ENCODE measurements around the gene TRIM66. TPM values are rescaled to one million over a fixed set of nuclear protein-coding genes. Genes with fewer than 3 reads are reported as not detected.

The TRIM66 gene
- total and polyA plus RNA-seq, 5 donors from 2014 or later: 0.33 to 16.0 (median 0.66) TPM

DNA sequence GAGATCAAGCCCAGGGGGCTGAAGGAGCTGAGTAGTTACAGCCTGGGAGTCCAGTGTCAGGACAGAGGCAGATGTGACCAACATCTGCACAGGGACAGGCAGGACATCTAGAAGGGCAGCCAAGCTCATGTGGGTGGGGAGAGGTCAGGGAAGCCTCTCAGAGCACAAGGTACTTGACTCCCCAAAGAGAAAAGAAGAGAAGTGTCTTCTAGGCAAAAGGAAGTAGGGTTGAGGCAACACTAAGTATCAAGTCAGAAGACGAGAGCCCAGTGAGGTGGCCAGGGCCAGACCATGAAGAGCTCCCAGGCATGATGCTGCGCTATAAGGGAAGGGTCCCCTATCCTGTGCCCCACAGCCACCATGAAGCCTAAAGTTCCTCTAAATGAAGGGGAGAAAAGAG, 21.7 kb upstream of the TRIM66 start:
- no peaks in the 10 kb centered on the region for H3K27me3 ChIP-seq (ENCODE audit: control insufficient read depth, insufficient read depth, low read length)
- DNase-seq: no peak
- H3K36me3 ChIP-seq (ENCODE audit: control insufficient read depth, insufficient read depth, low read length): no peaks in the 10 kb centered on the region
- no peaks in the 10 kb centered on the region for H3K4me1 ChIP-seq (ENCODE audit: control insufficient read depth, insufficient read depth, low read length, poor library complexity, severe bottlenecking)
- no peak overlapping the region for H3K27ac ChIP-seq (ENCODE audit: insufficient read depth, low read length, poor library complexity, severe bottlenecking)
- H3K9me3 ChIP-seq (ENCODE audit: control insufficient read depth in 2 of 2, low read length in 2 of 2): no peaks in the 10 kb centered on the region
- no peaks in the 10 kb centered on the region for H3K27me3 Mint-ChIP-seq
- peaks cover 4% of the 10 kb centered on the region for H3K36me3 Mint-ChIP-seq
- ATAC-seq (ENCODE audit: low read depth in 2 of 2): no peak
- H3K27ac Mint-ChIP-seq: peak overlapping the region in 1 of 3 donors; percentile 26
- no peak overlapping the region for H3K4me3 Mint-ChIP-seq
- no peak overlapping the region for H3K4me3 ChIP-seq (ENCODE audit: low read depth, low read length)
- H3K4me1 Mint-ChIP-seq: peaks cover 0 to 5% (median 1%) of the 10 kb centered on the region in 4 donors
- H3K9me3 Mint-ChIP-seq: no peaks in the 10 kb centered on the region

DNA sequence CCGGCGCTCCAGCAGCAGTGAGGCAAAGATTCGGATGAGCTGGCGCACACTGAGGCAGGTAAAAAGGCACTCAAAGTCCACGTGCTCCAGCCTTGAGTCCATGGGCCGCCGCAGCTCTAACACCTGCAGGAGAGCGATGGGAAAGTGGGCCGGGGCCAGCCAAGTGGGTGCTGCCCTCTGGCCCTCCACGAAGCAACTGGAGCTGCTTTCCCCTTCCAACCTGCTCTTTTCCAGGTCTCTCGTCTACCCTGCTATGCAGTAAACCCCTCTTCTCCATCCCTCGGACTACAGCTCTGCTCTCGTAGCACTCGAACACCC, 20.1 kb upstream of the TRIM66 start:
- no peaks in the 10 kb centered on the region for H3K36me3 ChIP-seq (ENCODE audit: control insufficient read depth, insufficient read depth, low read length)
- Mint-ChIP-seq H3K4me3 (no peak overlapping the region), H3K36me3 (peaks cover 4% of the 10 kb centered on the region), H3K27me3 (no peaks in the 10 kb centered on the region), H3K27ac (no peak overlapping the region), H3K4me1 (peaks cover 0 to 5% (median 1%) of the 10 kb centered on the region in 4 donors), H3K9me3 (no peaks in the 10 kb centered on the region)
- no peak overlapping the region for H3K4me3 ChIP-seq (ENCODE audit: low read depth, low read length)
- DNase-seq (no peak), ATAC-seq (ENCODE audit: low read depth in 2 of 2) (no peak)
- H3K9me3 ChIP-seq (ENCODE audit: control insufficient read depth in 2 of 2, low read length in 2 of 2): no peaks in the 10 kb centered on the region
- no peaks in the 10 kb centered on the region for H3K27me3 ChIP-seq (ENCODE audit: control insufficient read depth, insufficient read depth, low read length)
- H3K27ac ChIP-seq (ENCODE audit: insufficient read depth, low read length, poor library complexity, severe bottlenecking): no peak overlapping the region
- no peaks in the 10 kb centered on the region for H3K4me1 ChIP-seq (ENCODE audit: control insufficient read depth, insufficient read depth, low read length, poor library complexity, severe bottlenecking)

DNA sequence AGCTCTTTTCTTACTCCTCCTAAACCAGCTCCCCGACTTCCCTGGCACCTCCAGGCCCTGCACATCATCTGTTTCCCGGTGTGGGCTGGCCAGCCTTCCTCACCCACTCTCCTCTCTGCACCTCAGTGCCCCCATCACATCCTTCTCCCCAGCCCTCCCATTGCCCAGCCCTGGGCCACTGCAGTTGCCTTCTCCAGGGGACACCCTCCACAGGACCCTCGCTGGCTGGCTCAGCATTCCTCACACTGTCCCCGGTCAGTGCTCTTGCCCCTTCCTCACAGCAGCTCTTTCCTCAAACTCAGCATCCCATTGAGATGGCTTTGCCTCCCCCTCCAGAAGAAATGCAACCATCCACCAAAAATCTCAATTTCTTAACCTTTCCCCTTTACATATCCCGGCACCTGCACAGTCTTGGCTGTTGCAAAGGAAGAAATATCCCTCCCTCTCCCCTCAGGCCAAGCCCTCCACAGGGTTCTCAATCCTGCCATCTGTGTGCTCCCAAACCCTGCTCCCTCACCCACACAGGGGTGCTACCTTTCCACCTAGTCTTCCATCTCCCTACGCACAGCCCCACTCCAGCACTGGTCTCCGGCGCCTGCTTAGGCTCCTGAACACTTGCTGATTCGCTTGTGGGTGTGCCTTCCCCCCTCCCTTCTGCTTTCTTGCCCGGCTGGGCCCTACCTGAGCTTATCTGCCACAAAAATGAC, 19.6 kb upstream of the TRIM66 start:
- Histone ChIP-seq H3K36me3 (ENCODE audit: control insufficient read depth, insufficient read depth, low read length) (no peaks in the 10 kb centered on the region), H3K4me1 (ENCODE audit: control insufficient read depth, insufficient read depth, low read length, poor library complexity, severe bottlenecking) (no peaks in the 10 kb centered on the region), H3K27me3 (ENCODE audit: control insufficient read depth, insufficient read depth, low read length) (no peaks in the 10 kb centered on the region), H3K9me3 (ENCODE audit: control insufficient read depth in 2 of 2, low read length in 2 of 2) (no peaks in the 10 kb centered on the region), H3K27ac (ENCODE audit: insufficient read depth, low read length, poor library complexity, severe bottlenecking) (no peak overlapping the region), H3K4me3 (ENCODE audit: low read depth, low read length) (no peak overlapping the region)
- DNase-seq: no peak
- no peaks in the 10 kb centered on the region for H3K27me3 Mint-ChIP-seq
- H3K4me3 Mint-ChIP-seq: no peak overlapping the region
- H3K36me3 Mint-ChIP-seq: peaks cover 4% of the 10 kb centered on the region
- H3K27ac Mint-ChIP-seq: no peak overlapping the region
- peaks cover 0 to 5% (median 2%) of the 10 kb centered on the region in 4 donors for H3K4me1 Mint-ChIP-seq
- ATAC-seq (ENCODE audit: low read depth in 2 of 2): no peak
- H3K9me3 Mint-ChIP-seq: no peaks in the 10 kb centered on the region

DNA sequence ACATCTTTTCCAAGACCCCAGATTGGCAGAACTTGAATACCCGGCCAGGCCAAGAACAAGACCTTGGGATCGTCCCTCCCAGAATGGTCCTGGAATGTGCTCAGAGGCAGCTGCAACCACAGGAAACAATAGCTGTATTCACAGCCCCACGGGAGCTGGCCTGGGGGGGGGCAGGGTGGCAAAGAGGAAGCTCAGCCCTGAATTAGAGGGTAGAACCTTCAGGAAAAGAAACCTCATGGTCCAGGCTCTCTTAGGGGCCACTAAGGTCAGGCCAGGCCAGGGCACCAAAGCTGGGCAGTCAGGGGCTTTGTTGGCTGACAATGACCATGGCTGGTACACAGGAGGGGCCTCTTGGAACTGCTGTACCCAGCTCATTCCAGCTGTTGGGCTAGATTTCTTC, 17.4 kb upstream of the TRIM66 start:
- no peak overlapping the region for H3K4me3 ChIP-seq (ENCODE audit: low read depth, low read length)
- DNase-seq (no peak), ATAC-seq (ENCODE audit: low read depth in 2 of 2) (no peak)
- no peaks in the 10 kb centered on the region for H3K4me1 ChIP-seq (ENCODE audit: control insufficient read depth, insufficient read depth, low read length, poor library complexity, severe bottlenecking)
- H3K27ac Mint-ChIP-seq: peak overlapping the region in 1 of 3 donors; percentile 64
- H3K4me1 Mint-ChIP-seq: peaks cover 0 to 5% (median 1%) of the 10 kb centered on the region in 4 donors
- H3K27me3 Mint-ChIP-seq: no peaks in the 10 kb centered on the region
- H3K36me3 ChIP-seq (ENCODE audit: control insufficient read depth, insufficient read depth, low read length): no peaks in the 10 kb centered on the region
- no peak overlapping the region for H3K27ac ChIP-seq (ENCODE audit: insufficient read depth, low read length, poor library complexity, severe bottlenecking)
- no peaks in the 10 kb centered on the region for H3K9me3 ChIP-seq (ENCODE audit: control insufficient read depth in 2 of 2, low read length in 2 of 2)
- H3K36me3 Mint-ChIP-seq: peaks cover 17% of the 10 kb centered on the region
- H3K9me3 Mint-ChIP-seq: no peaks in the 10 kb centered on the region
- no peaks in the 10 kb centered on the region for H3K27me3 ChIP-seq (ENCODE audit: control insufficient read depth, insufficient read depth, low read length)
- H3K4me3 Mint-ChIP-seq: no peak overlapping the region

DNA sequence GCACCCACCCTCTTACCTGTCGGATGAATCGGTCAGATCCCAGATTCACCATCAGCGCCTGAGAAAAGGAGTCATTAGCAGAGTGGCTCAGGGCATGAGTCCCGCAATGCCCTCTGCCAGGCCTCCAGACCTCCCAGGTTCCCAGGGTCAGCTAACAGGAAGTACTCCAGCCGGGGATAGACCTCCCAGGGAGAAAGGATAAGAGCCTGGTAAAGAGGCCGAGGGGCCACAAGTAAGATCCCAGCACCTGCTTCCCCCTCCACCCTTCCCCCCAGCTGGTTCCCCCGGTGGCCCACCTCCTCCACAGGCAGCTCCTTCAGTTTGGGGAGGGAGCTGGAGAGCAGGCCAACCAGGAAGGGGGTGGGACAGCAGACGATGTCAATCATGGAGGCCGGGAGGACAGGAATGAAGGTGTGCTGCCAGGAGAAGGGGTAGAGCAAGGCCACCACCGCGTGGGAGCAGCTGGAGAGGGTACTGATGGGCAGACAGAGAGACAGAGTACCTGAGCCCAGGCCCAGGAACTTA, 16.5 kb upstream of the TRIM66 start:
- no peaks in the 10 kb centered on the region for H3K27me3 ChIP-seq (ENCODE audit: control insufficient read depth, insufficient read depth, low read length)
- Mint-ChIP-seq H3K27me3 (no peaks in the 10 kb centered on the region), H3K27ac (no peak overlapping the region), H3K4me3 (no peak overlapping the region), H3K4me1 (peaks cover 0 to 5% (median 1%) of the 10 kb centered on the region in 4 donors), H3K9me3 (no peaks in the 10 kb centered on the region), H3K36me3 (peaks cover 17% of the 10 kb centered on the region)
- no peaks in the 10 kb centered on the region for H3K36me3 ChIP-seq (ENCODE audit: control insufficient read depth, insufficient read depth, low read length)
- DNase-seq: no peak
- H3K27ac ChIP-seq (ENCODE audit: insufficient read depth, low read length, poor library complexity, severe bottlenecking): no peak overlapping the region
- no peaks in the 10 kb centered on the region for H3K9me3 ChIP-seq (ENCODE audit: control insufficient read depth in 2 of 2, low read length in 2 of 2)
- no peak for ATAC-seq (ENCODE audit: low read depth in 2 of 2)
- no peaks in the 10 kb centered on the region for H3K4me1 ChIP-seq (ENCODE audit: control insufficient read depth, insufficient read depth, low read length, poor library complexity, severe bottlenecking)
- no peak overlapping the region for H3K4me3 ChIP-seq (ENCODE audit: low read depth, low read length)

DNA sequence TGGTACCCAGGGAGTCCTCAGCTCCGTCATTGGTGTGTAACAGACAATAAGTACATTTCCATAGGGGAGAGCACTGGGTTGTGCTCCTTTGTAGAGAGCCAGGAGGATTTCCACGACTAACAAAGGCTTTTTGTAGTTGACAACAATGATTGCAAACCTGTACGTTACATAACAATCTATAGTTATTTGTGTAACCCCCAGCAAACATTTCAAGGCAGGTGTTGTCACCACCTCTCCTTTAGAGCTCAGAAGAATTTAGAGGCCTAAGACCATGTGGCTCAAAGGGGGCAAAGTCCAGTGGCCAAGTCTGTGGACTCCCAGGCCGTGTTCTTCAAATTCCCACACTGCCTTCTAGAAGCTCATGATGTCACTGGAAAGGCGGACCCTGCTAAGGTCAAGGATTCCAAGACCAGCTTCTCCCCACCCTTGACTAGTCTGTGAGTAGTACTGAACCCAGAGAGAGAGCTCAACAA, 15.9 kb upstream of the TRIM66 start:
- no peaks in the 10 kb centered on the region for H3K9me3 ChIP-seq (ENCODE audit: control insufficient read depth in 2 of 2, low read length in 2 of 2)
- H3K27ac ChIP-seq (ENCODE audit: insufficient read depth, low read length, poor library complexity, severe bottlenecking): no peak overlapping the region
- Mint-ChIP-seq H3K36me3 (peaks cover 17% of the 10 kb centered on the region), H3K27ac (peak overlapping the region in 1 of 3 donors; percentile 50), H3K4me1 (peaks cover 0 to 5% (median 1%) of the 10 kb centered on the region in 4 donors), H3K9me3 (no peaks in the 10 kb centered on the region), H3K27me3 (no peaks in the 10 kb centered on the region), H3K4me3 (no peak overlapping the region)
- DNase-seq: no peak
- no peaks in the 10 kb centered on the region for H3K4me1 ChIP-seq (ENCODE audit: control insufficient read depth, insufficient read depth, low read length, poor library complexity, severe bottlenecking)
- no peak for ATAC-seq (ENCODE audit: low read depth in 2 of 2)
- H3K4me3 ChIP-seq (ENCODE audit: low read depth, low read length): no peak overlapping the region
- H3K27me3 ChIP-seq (ENCODE audit: control insufficient read depth, insufficient read depth, low read length): no peaks in the 10 kb centered on the region
- no peaks in the 10 kb centered on the region for H3K36me3 ChIP-seq (ENCODE audit: control insufficient read depth, insufficient read depth, low read length)

DNA sequence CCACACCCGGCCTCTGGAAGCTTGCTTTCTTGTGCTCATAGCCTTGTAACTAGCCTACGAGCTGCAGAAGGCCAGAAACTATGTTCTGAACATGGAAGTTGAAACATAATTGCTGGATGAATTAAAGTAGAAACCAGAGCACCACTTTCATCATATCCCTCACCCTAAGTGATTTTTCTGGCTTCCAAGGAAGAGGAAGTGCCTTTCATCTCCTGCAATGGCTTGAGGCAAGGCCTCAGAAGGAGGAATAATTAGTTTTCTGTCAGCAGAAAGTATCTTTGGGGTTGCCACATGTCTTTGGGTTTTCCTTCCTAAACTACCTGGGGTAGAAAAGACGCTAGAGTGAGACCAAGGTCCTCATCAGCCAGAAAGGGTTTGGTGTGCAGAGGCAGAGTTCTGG, 14.6 kb upstream of the TRIM66 start:
- Mint-ChIP-seq H3K4me3 (no peak overlapping the region), H3K27ac (no peak overlapping the region), H3K36me3 (peaks cover 13% of the 10 kb centered on the region), H3K27me3 (no peaks in the 10 kb centered on the region), H3K4me1 (peaks cover 0 to 7% (median 3%) of the 10 kb centered on the region in 4 donors), H3K9me3 (no peaks in the 10 kb centered on the region)
- no peaks in the 10 kb centered on the region for H3K36me3 ChIP-seq (ENCODE audit: control insufficient read depth, insufficient read depth, low read length)
- DNase-seq: no peak
- no peak overlapping the region for H3K27ac ChIP-seq (ENCODE audit: insufficient read depth, low read length, poor library complexity, severe bottlenecking)
- no peaks in the 10 kb centered on the region for H3K9me3 ChIP-seq (ENCODE audit: control insufficient read depth in 2 of 2, low read length in 2 of 2)
- H3K27me3 ChIP-seq (ENCODE audit: control insufficient read depth, insufficient read depth, low read length): no peaks in the 10 kb centered on the region
- no peak for ATAC-seq (ENCODE audit: low read depth in 2 of 2)
- no peak overlapping the region for H3K4me3 ChIP-seq (ENCODE audit: low read depth, low read length)
- H3K4me1 ChIP-seq (ENCODE audit: control insufficient read depth, insufficient read depth, low read length, poor library complexity, severe bottlenecking): no peaks in the 10 kb centered on the region

DNA sequence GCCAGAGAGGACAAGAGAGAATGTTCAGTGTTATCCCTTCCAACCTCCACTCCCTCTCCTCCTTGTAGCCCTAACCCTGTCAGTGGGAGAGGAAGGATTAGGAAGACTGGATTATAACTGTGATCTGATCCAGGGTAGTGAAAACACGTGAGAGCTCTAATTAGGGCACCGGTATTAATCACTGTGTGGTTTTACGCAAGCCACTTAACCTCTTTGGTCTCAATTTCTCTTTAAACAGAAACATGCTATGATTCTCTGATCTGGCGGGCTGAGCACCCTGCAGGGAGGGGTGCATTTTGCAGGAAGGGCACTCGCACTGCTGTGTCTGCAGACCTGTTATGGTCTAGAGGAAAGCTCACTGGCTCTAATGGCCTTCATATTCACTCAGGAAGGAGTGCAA, 11.7 kb upstream of the TRIM66 start:
- no peak overlapping the region for H3K4me3 ChIP-seq (ENCODE audit: low read depth, low read length)
- H3K36me3 ChIP-seq (ENCODE audit: control insufficient read depth, insufficient read depth, low read length): no peaks in the 10 kb centered on the region
- no peaks in the 10 kb centered on the region for H3K27me3 ChIP-seq (ENCODE audit: control insufficient read depth, insufficient read depth, low read length)
- DNase-seq: peak in 1 of 3 donors; percentile 20
- peak in 1 of 2 donors; percentile 11 for ATAC-seq (ENCODE audit: low read depth in 2 of 2)
- no peaks in the 10 kb centered on the region for H3K9me3 ChIP-seq (ENCODE audit: control insufficient read depth in 2 of 2, low read length in 2 of 2)
- H3K27ac ChIP-seq (ENCODE audit: insufficient read depth, low read length, poor library complexity, severe bottlenecking): no peak overlapping the region
- Mint-ChIP-seq H3K4me3 (peak overlapping the region in 1 of 4 donors; percentile 27), H3K9me3 (no peaks in the 10 kb centered on the region), H3K36me3 (peaks cover 13% of the 10 kb centered on the region), H3K4me1 (peaks cover 11 to 20% (median 13%) of the 10 kb centered on the region in 4 donors), H3K27me3 (no peaks in the 10 kb centered on the region), H3K27ac (no peak overlapping the region)
- peaks cover 7% of the 10 kb centered on the region for H3K4me1 ChIP-seq (ENCODE audit: control insufficient read depth, insufficient read depth, low read length, poor library complexity, severe bottlenecking)

Data from CD4-positive, CD25-positive, alpha-beta regulatory T cell (primary cell).